GM23338 (cell line): ENCODE data around the gene FADD.

Experiments
- CREB1 ChIP-seq: fragments of 250-450 bp; sonication (Bioruptor Pico); IDR thresholded peaks from 2 replicates; pipeline ENCODE4 v1.5.0; 2020; ENCODE audit warnings: low read depth, mild to moderate bottlenecking, moderate library complexity
- CTCF ChIP-seq, 2 experiments: fragments of 200-600 bp in 1 of 2; sonication (generic) in 1 of 2; conservative IDR thresholded peaks; 2 replicates each; pipeline versions ENCODE4 v1.5.1 to v1.6.1; 2016 to 2017; ENCODE audit warnings: antibody characterized with exemption in 2 of 2, low read depth in 2 of 2, mild to moderate bottlenecking in 2 of 2, moderate library complexity in 1 of 2
- ETS1 ChIP-seq: IDR thresholded peaks from 2 replicates; pipeline ENCODE4 v1.6.1; 2016; ENCODE audit warnings: antibody characterized with exemption
- EZH2 ChIP-seq: fragments of 200-600 bp; sonication (generic); IDR thresholded peaks from one replicate; pipeline ENCODE4 v1.8.0; 2017; ENCODE audit warnings: antibody characterized with exemption, mild to moderate bottlenecking, low read depth; ENCODE audit not compliant: unreplicated experiment
- EZH2phosphoT487 ChIP-seq: fragments of 200-600 bp; sonication (generic); IDR thresholded peaks from one replicate; pipeline ENCODE4 v1.8.1; 2018; ENCODE audit warnings: antibody characterized with exemption; ENCODE audit not compliant: unreplicated experiment
- JUNB ChIP-seq: IDR thresholded peaks from one replicate; pipeline ENCODE4 v1.6.1; 2016; ENCODE audit warnings: antibody characterized with exemption; ENCODE audit not compliant: unreplicated experiment
- NANOG ChIP-seq: IDR thresholded peaks from 2 replicates; pipeline ENCODE4 v1.6.1; 2016; ENCODE audit warnings: antibody characterized with exemption, borderline replicate concordance
- POLR2AphosphoS5 ChIP-seq: IDR thresholded peaks from 2 replicates; pipeline ENCODE4 v1.6.1; 2016; ENCODE audit warnings: antibody characterized with exemption, low read depth
- REST ChIP-seq: IDR thresholded peaks from one replicate; pipeline ENCODE4 v1.6.1; 2018; ENCODE audit warnings: antibody characterized with exemption; ENCODE audit not compliant: unreplicated experiment
- STAT1 ChIP-seq: IDR thresholded peaks from one replicate; pipeline ENCODE4 v1.6.1; 2016; ENCODE audit warnings: antibody characterized with exemption; ENCODE audit not compliant: unreplicated experiment
- ZNF114 ChIP-seq: fragments of 250-450 bp; sonication (Bioruptor Pico); IDR thresholded peaks from 2 replicates; pipeline ENCODE4 v1.5.0; 2020; ENCODE audit warnings: mild to moderate bottlenecking, moderate library complexity
- ZNF331 ChIP-seq: fragments of 250-450 bp; sonication (Bioruptor Pico); IDR thresholded peaks from 2 replicates; pipeline ENCODE4 v1.5.0; 2020; ENCODE audit warnings: low read depth, mild to moderate bottlenecking, moderate library complexity
- ZNF462 ChIP-seq: fragments of 250-450 bp; sonication (Bioruptor Pico); IDR thresholded peaks from 2 replicates; pipeline ENCODE4 v1.5.0; 2020; ENCODE audit warnings: mild to moderate bottlenecking, moderate library complexity

GRCh38 chr11:70201882-70202861 is 924 bp upstream of the FADD start:
- no peak for TF ChIP-seq EZH2
- no peak for TF ChIP-seq POLR2AphosphoS5
- no peak for TF ChIP-seq CTCF (conservative IDR thresholded peaks at IDR 0.05; ENCODE audit: low read depth in 2 of 2)
- TF ChIP-seq STAT1, result no peak
- TF ChIP-seq ZNF331 (CRISPR knock-in tag), result no peak
- no peak for TF ChIP-seq ETS1
- no peak for TF ChIP-seq JUNB
- no peak for TF ChIP-seq EZH2phosphoT487
- TF ChIP-seq ZNF114, result no peak
- TF ChIP-seq REST, result no peak
- no peak for TF ChIP-seq NANOG
- TF ChIP-seq CREB1 (CRISPR knock-in tag), result no peak
- TF ChIP-seq ZNF462, result no peak
